Measurements from ENCODE around the gene COQ7.

COQ7 gene

DNA sequence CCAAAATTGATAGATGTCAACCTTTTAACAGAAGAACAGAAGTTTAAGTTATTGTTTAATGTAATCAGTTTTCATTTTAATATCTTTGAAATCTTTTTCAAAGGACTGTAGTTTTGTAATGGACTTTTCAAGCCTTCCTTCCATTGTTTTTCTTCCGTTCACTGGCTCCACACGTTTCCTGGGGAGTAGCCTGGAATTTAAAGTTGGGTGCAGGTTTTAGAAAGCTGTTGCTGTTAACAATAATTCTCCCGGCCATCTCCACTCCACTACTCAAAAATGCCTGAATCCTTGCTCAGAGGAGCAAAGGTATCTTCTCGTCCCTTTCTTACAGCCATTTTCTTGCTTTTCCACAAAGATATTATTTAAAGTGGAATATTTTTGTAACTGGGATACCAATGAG is 4.7 kb upstream of the COQ7 start:
- Histone ChIP-seq H4K20me1 (no peaks in the 10 kb centered on the region), H3K9ac (no peak overlapping the region), H3K9me3 (no peaks in the 10 kb centered on the region), H3K4me1 (no peaks in the 10 kb centered on the region), H3K4me3 (no peak overlapping the region), H3K27me3 (no peaks in the 10 kb centered on the region), H3K4me2 (no peak overlapping the region), H3K36me3 (no peaks in the 10 kb centered on the region), H3K27ac (no peak overlapping the region)
- no peak for TF ChIP-seq Cebpa-rat (IDR thresholded peaks at IDR 0.05)

- no peaks in the 10 kb centered on the region for H3K27me3 ChIP-seq
- peak overlapping the region; percentile 39 for H3K4me2 ChIP-seq
- H3K36me3 ChIP-seq: peaks cover 6% of the 10 kb centered on the region
- H3K9me3 ChIP-seq: no peaks in the 10 kb centered on the region
- H3K4me3 ChIP-seq: peak overlapping the region; percentile 80
- no peak overlapping the region for H3K27ac ChIP-seq
- H3K9ac ChIP-seq: no peak overlapping the region
- H3K4me1 ChIP-seq: peaks cover 16% of the 10 kb centered on the region
- H4K20me1 ChIP-seq: no peaks in the 10 kb centered on the region
- TF ChIP-seq Cebpa-rat (IDR thresholded peaks at IDR 0.05): no peak
Measured at GRCh38 chr16:19066988-19067348, 446 bp upstream of the COQ7 start.

DNA sequence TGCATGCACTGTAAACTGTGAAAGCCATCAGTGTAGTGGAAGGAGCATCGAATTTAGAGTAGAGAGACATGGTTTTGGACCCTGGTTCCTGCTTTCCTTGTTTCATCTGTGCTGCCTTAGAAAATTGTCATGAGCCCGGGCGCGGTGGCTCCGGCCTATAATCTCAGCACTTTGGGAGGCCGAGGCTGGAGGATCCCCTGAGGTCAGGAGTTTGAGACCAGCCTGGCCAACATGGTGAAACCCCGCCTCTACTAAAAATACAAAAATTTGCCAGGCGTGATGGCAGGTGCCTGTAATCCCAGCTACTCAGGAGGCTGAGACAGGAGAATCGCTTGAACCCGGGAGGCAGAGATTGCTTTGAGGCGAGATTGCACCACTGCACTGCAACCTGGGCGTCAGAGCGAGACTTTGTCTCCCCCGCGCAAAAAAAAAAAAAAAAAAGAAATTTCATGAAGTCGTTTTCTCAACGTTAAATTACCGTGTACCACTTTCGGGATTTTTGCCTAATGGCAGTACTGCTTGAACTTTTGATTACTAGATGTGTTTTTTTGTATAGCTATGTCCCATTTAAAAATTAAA is 912 bp downstream of the COQ7 start:
- H3K4me2 ChIP-seq: peak overlapping the region; percentile 73
- peak overlapping the region; percentile 80 for H3K4me3 ChIP-seq
- peak overlapping the region; percentile 99 for H3K27ac ChIP-seq
- H3K9me3 ChIP-seq: no peaks in the 10 kb centered on the region
- no peak for TF ChIP-seq Cebpa-rat (IDR thresholded peaks at IDR 0.05)
- peak overlapping the region; percentile 98 for H3K9ac ChIP-seq
- peaks cover 16% of the 10 kb centered on the region for H3K36me3 ChIP-seq
- peaks cover 27% of the 10 kb centered on the region for H3K4me1 ChIP-seq
- H4K20me1 ChIP-seq: no peaks in the 10 kb centered on the region
- H3K27me3 ChIP-seq: no peaks in the 10 kb centered on the region

GRCh38 chr16:19071811-19072777 is 4.7 kb downstream of the COQ7 start:
- Histone ChIP-seq H3K36me3 (peaks cover 36% of the 10 kb centered on the region), H3K4me1 (peaks cover 43% of the 10 kb centered on the region), H3K27me3 (no peaks in the 10 kb centered on the region), H3K4me3 (no peak overlapping the region), H3K4me2 (peak overlapping the region; percentile 50), H3K27ac (peak overlapping the region; percentile 66), H4K20me1 (no peaks in the 10 kb centered on the region), H3K9ac (no peak overlapping the region), H3K9me3 (no peaks in the 10 kb centered on the region)
- no peak for TF ChIP-seq Cebpa-rat (IDR thresholded peaks at IDR 0.05)

GRCh38 chr16:19073344-19073743 is 5.9 kb downstream of the COQ7 start:
- H3K27me3 ChIP-seq: no peaks in the 10 kb centered on the region
- H3K36me3 ChIP-seq: peaks cover 47% of the 10 kb centered on the region
- peak overlapping the region; percentile 66 for H3K27ac ChIP-seq

GRCh38 chr16:19073863-19074262 is 6.4 kb downstream of the COQ7 start:
- Histone ChIP-seq H4K20me1 (no peaks in the 10 kb centered on the region), H3K9me3 (no peaks in the 10 kb centered on the region), H3K4me1 (peaks cover 35% of the 10 kb centered on the region), H3K36me3 (peaks cover 53% of the 10 kb centered on the region), H3K9ac (no peak overlapping the region), H3K27ac (peak overlapping the region; percentile 63), H3K4me3 (no peak overlapping the region), H3K4me2 (peak overlapping the region; percentile 50), H3K27me3 (no peaks in the 10 kb centered on the region)
- no peak for TF ChIP-seq Cebpa-rat (IDR thresholded peaks at IDR 0.05)

More at GRCh38 chr16:19073344-19073743, 5.9 kb downstream of the COQ7 start:
- TF ChIP-seq Cebpa-rat (IDR thresholded peaks at IDR 0.05): peak; percentile 87
- no peaks in the 10 kb centered on the region for H4K20me1 ChIP-seq
- H3K9me3 ChIP-seq: no peaks in the 10 kb centered on the region
- H3K4me3 ChIP-seq: no peak overlapping the region
- H3K9ac ChIP-seq: no peak overlapping the region
- peaks cover 40% of the 10 kb centered on the region for H3K4me1 ChIP-seq
- peak overlapping the region; percentile 50 for H3K4me2 ChIP-seq

- Histone ChIP-seq H4K20me1 (no peaks in the 10 kb centered on the region), H3K27ac (no peak overlapping the region), H3K36me3 (peaks cover 61% of the 10 kb centered on the region), H3K9me3 (no peaks in the 10 kb centered on the region), H3K9ac (no peak overlapping the region), H3K4me2 (no peak overlapping the region), H3K4me3 (no peak overlapping the region), H3K4me1 (peaks cover 27% of the 10 kb centered on the region), H3K27me3 (no peaks in the 10 kb centered on the region)
- TF ChIP-seq Cebpa-rat (IDR thresholded peaks at IDR 0.05): no peak
Measured at GRCh38 chr16:19075511-19075910, 8.1 kb downstream of the COQ7 start.

- H3K4me3 ChIP-seq: no peak overlapping the region
- H3K9me3 ChIP-seq: peaks cover 9% of the 10 kb centered on the region; the same call in 1 of the 2 replicates
- no peak overlapping the region for H3K27ac ChIP-seq
- peaks cover 57% of the 10 kb centered on the region for H3K36me3 ChIP-seq
- H3K27me3 ChIP-seq: no peaks in the 10 kb centered on the region
- peaks cover 20% of the 10 kb centered on the region for H3K4me1 ChIP-seq
- TF ChIP-seq Cebpa-rat (IDR thresholded peaks at IDR 0.05): no peak
- H3K4me2 ChIP-seq: no peak overlapping the region
- H3K9ac ChIP-seq: no peak overlapping the region
- H4K20me1 ChIP-seq: no peaks in the 10 kb centered on the region
Measured at GRCh38 chr16:19077879-19078278, 10.5 kb downstream of the COQ7 start.

DNA sequence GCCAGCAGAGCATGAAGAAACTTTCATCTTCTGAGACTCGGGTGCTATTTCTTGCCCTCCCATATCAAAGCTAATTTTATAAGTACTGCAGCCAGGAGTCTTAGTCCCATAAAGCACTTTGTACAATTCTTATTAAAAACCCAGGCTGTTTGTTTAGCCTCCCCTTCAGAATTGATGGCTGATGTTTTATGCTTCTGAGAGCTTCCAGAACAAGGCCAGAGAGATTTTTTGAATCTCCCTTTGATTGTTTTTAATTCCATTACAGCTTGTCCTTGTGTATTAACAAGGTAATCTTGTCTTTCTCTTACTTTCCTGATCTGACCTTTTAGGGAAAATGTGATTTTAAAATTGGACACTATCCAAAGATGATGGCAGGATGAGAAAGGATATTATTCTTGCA is 16.3 kb downstream of the COQ7 start:
- Histone ChIP-seq H3K4me1 (peaks cover 28% of the 10 kb centered on the region), H3K27me3 (peaks cover 6% of the 10 kb centered on the region; the same call in 1 of the 2 replicates), H3K4me3 (no peak overlapping the region), H3K9ac (no peak overlapping the region), H3K27ac (no peak overlapping the region), H3K36me3 (peaks cover 21% of the 10 kb centered on the region), H3K4me2 (peak overlapping the region; percentile 39), H4K20me1 (no peaks in the 10 kb centered on the region), H3K9me3 (peaks cover 9% of the 10 kb centered on the region; the same call in 1 of the 2 replicates)
- no peak for TF ChIP-seq Cebpa-rat (IDR thresholded peaks at IDR 0.05)

DNA sequence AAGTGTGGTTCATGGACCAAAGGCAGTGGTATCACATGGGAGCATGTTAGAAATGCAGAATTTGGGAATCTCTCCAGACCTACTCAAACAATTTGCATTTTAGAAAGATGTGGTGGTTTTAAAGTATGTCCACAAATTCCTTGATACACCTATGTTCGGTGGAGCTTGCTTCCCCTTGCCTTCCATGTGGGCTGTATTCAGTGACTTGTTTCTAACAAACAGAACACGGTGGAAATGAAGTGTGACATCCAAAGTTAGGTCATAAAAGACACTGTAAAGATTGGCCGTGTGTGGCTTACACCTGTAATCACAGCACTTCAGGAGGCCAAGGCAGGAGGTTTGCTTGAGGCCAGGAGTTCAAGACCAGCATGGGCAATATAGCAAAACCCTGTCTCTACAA is 16.7 kb downstream of the COQ7 start:
- Histone ChIP-seq H3K9me3 (peaks cover 9% of the 10 kb centered on the region; the same call in 1 of the 2 replicates), H3K27me3 (peaks cover 6% of the 10 kb centered on the region; the same call in 1 of the 2 replicates), H3K9ac (no peak overlapping the region), H3K27ac (no peak overlapping the region), H4K20me1 (no peaks in the 10 kb centered on the region), H3K4me2 (peak overlapping the region; percentile 39), H3K4me3 (no peak overlapping the region), H3K36me3 (peaks cover 17% of the 10 kb centered on the region), H3K4me1 (peaks cover 28% of the 10 kb centered on the region)
- TF ChIP-seq Cebpa-rat (IDR thresholded peaks at IDR 0.05): no peak
